HEK293 (cell line): ENCODE data around the gene TSPAN10.

Source experiments
- SP2 ChIP-seq: fragments of 450-650 bp; formaldehyde crosslinking; IDR thresholded peaks from 2 replicates; pipeline ENCODE4 v1.5.1; 2016; ENCODE audit warnings: missing biosample characterization, missing genetic modification characterization
- ZFP41 ChIP-seq: fragments of 450-650 bp; formaldehyde crosslinking; IDR thresholded peaks from 2 replicates; pipeline ENCODE4 v1.5.1; 2016; ENCODE audit warnings: missing biosample characterization, missing genetic modification characterization, borderline replicate concordance
- TF ChIP-seq, protein P1 (sequence below): fragments of 450-650 bp; formaldehyde crosslinking; IDR thresholded peaks from 2 replicates; pipeline ENCODE4 v1.5.1; 2016; ENCODE audit warnings: missing biosample characterization, missing genetic modification characterization

GRCh38 chr17:81684442-81684911 is 47.5 kb downstream of the TSPAN10 start:
- TF ChIP-seq, protein P1, sequence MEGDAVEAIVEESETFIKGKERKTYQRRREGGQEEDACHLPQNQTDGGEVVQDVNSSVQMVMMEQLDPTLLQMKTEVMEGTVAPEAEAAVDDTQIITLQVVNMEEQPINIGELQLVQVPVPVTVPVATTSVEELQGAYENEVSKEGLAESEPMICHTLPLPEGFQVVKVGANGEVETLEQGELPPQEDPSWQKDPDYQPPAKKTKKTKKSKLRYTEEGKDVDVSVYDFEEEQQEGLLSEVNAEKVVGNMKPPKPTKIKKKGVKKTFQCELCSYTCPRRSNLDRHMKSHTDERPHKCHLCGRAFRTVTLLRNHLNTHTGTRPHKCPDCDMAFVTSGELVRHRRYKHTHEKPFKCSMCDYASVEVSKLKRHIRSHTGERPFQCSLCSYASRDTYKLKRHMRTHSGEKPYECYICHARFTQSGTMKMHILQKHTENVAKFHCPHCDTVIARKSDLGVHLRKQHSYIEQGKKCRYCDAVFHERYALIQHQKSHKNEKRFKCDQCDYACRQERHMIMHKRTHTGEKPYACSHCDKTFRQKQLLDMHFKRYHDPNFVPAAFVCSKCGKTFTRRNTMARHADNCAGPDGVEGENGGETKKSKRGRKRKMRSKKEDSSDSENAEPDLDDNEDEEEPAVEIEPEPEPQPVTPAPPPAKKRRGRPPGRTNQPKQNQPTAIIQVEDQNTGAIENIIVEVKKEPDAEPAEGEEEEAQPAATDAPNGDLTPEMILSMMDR: no peak
- TF ChIP-seq SP2 (tag by site-specific recombination) (no peak), ZFP41 (tag by site-specific recombination) (no peak)
